A673 (cell line): ENCODE measurements around the gene TGM6. TPM values are rescaled to one million over a fixed set of nuclear protein-coding genes. Genes with fewer than 3 reads are reported as not detected.

Experiments
- BruUV-seq: library from RNA; stranded (reverse); fragments of 400-500 nt; replicated peaks from 2 replicates; lab custom pipeline; 2021; lab: Mats Ljungman, UMichigan
- CTCF ChIA-PET: fragments of 300-600 bp; sonication (Branson Sonifier 250); formaldehyde crosslinking; loops from one replicate; lab custom pipeline; 2022; ENCODE audit warnings: antibody characterized with exemption; lab: Charles Lee
- POLR2A ChIA-PET: fragments of 300-600 bp; sonication (Branson Sonifier 250); formaldehyde crosslinking; loops from one replicate; lab custom pipeline; 2022; ENCODE audit warnings: antibody characterized with exemption; ENCODE audit not compliant: low non-redundant PET; lab: Charles Lee
- DNase-seq: peaks from one replicate; pipeline ENCODE4 v3.0.0-alpha.2; 2015; ENCODE audit warnings: low spot score
- H3K27ac ChIP-seq: fragments of 200-600 bp; sonication (generic); 2 replicates; pipeline ENCODE4 v1.5.1; 2016; ENCODE audit warnings: mixed run types, low read depth, mild to moderate bottlenecking, mixed read lengths, antibody characterized with exemption, low read length; ENCODE audit not compliant: poor library complexity, severe bottlenecking
- H3K27me3 ChIP-seq: fragments of 200-600 bp; sonication (generic); replicated peaks from 2 replicates; pipeline ENCODE4 v1.6.1; 2017; ENCODE audit warnings: mixed run types, low read depth, mild to moderate bottlenecking, mixed read lengths, antibody characterized with exemption, low read length; ENCODE audit not compliant: insufficient read depth, poor library complexity
- H3K36me3 ChIP-seq: fragments of 200-600 bp; sonication (generic); 2 replicates; pipeline ENCODE4 v1.6.1; 2016; ENCODE audit warnings: mixed run types, mild to moderate bottlenecking, mixed read lengths, antibody characterized with exemption, low read length; ENCODE audit not compliant: insufficient read depth, poor library complexity, severe bottlenecking
- H3K4me1 ChIP-seq: fragments of 200-600 bp; sonication (generic); 2 replicates; pipeline ENCODE4 v1.6.1; 2017; ENCODE audit warnings: mixed run types, mild to moderate bottlenecking, mixed read lengths, antibody characterized with exemption, low read length; ENCODE audit not compliant: insufficient read depth, poor library complexity, severe bottlenecking
- H3K4me3 ChIP-seq: fragments of 200-600 bp; sonication (generic); 2 replicates; pipeline ENCODE4 v1.5.1; 2016; ENCODE audit warnings: low read depth, mixed run types, mild to moderate bottlenecking, mixed read lengths, low read length; ENCODE audit not compliant: poor library complexity, severe bottlenecking
- H3K9me3 ChIP-seq: fragments of 200-600 bp; sonication (generic); 2 replicates; pipeline ENCODE4 v1.6.1; 2016; ENCODE audit warnings: mixed run types, low read depth, mild to moderate bottlenecking, mixed read lengths, antibody characterized with exemption, low read length; ENCODE audit not compliant: poor library complexity, severe bottlenecking
- CTCF ChIP-seq: fragments of 300-800, 200-600 bp; sonication (generic); conservative IDR thresholded peaks from 2 replicates; pipeline ENCODE4 v1.5.1; 2017; ENCODE audit warnings: low read depth, mild to moderate bottlenecking, antibody characterized with exemption, low read length, moderate library complexity, mixed read lengths
- EZH2 ChIP-seq: fragments of 200-600 bp; sonication (generic); IDR thresholded peaks from 2 replicates; pipeline ENCODE4 v1.6.1; 2017; ENCODE audit warnings: borderline replicate concordance, low read depth, mild to moderate bottlenecking, mixed read lengths, antibody characterized with exemption, low read length; ENCODE audit not compliant: poor library complexity, severe bottlenecking
- intact Hi-C: fragments of 100-400 bp; cut with micrococcal nuclease; formaldehyde crosslinking; loops from one replicate; pipeline ENCODE4 v1.10.0; 2022; ENCODE audit not compliant: unreplicated experiment
- total RNA-seq: library from RNA; stranded (reverse); gene quantifications from 2 replicates; pipeline ENCODE4 v1.2.3, GENCODE V29; 2021

The TGM6 gene
- total RNA-seq, 1 experiment from 2014 or later, result not detected

DNA sequence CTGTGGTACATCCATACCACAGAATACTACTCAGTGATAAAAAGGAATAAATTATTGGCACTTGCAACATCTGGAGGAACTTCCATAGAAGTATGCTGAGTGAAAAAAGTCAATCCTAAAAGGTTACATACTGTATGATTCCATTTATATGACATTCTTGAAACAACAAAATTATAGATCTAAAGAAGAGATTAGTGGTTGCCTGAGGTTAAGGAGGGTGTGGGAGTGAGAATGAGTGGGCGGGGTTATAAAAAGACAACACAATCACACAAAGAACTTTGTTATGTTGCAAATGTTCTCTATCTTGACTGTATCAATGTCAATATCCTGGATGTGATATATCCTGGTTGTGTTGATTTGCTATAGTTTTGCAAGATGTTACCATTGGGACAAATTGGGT lies 68.7 kb downstream of the TGM6 start:
- no peak overlapping the region for H3K27ac ChIP-seq
- H3K4me1 ChIP-seq, result no peaks in the 10 kb centered on the region
- H3K36me3 ChIP-seq, result no peaks in the 10 kb centered on the region
- no peak for TF ChIP-seq CTCF
- no TSS peak for BruUV-seq
- ChIA-PET POLR2A (no interaction called here), CTCF (no interaction called here)
- DNase-seq, result no peak
- no peaks in the 10 kb centered on the region for H3K27me3 ChIP-seq
- intact Hi-C loops, result no loop called here
- H3K4me3 ChIP-seq, result no peak overlapping the region
- no peaks in the 10 kb centered on the region for H3K9me3 ChIP-seq

GRCh38 chr20:2451422-2451821 lies 70.7 kb downstream of the TGM6 start:
- no peaks in the 10 kb centered on the region for H3K9me3 ChIP-seq
- intact Hi-C loops, result loop anchor here (5.0 to 10.0 kb wide), 2 partner anchors 244 to 487 kb away; no protein-coding TSS in a partner anchor
- BruUV-seq, result no TSS peak
- no peaks in the 10 kb centered on the region for H3K36me3 ChIP-seq
- TF ChIP-seq EZH2 (no peak), CTCF (no peak)
- no peaks in the 10 kb centered on the region for H3K27me3 ChIP-seq
- no peak for DNase-seq
- no peak overlapping the region for H3K4me3 ChIP-seq
- no peaks in the 10 kb centered on the region for H3K4me1 ChIP-seq
- no peak overlapping the region for H3K27ac ChIP-seq
- POLR2A ChIA-PET, result no interaction called here
- CTCF ChIA-PET, result interaction anchor here (1.6 kb wide), 1 partner anchor 244 kb away, joined by 13 read pairs; no protein-coding TSS in a partner anchor

DNA sequence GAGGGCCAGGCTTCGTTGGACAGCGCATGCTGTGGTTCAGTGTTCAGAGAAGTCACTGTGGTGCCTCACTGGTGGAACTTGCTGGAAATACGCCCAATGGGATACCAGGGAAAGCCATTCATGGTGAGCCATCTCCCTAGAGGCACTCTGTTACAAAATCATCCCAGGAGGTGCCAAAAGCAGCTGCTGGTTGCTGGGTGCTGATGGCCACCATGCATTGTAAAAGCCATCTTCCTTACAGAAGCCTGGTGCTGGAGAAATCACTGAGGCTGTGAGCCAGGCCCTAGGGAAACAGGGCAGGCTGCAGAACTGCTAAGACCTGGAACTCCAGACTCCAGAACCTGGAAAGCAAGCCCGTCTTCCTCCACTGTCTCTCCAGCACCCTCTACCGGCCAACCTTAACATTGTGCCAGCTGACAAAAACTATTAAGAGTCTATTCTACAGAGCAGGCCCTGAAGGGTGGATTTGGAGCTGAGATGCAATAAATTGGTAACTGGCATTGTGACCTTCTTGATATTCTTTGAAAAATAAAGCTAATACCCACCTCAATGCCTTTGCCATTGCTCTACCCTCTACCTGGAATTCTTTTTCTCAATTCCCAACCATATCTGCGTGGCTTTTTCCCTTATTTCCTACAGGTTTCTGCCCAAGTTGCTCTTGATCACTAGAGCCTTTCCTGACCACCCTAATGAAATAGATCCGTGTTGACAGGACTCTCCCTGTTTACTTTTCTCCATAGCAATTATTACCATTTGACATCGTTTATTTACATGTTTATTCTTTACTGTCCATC lies 71.4 kb downstream of the TGM6 start:
- H3K27me3 ChIP-seq, result no peaks in the 10 kb centered on the region
- POLR2A ChIA-PET, result no interaction called here
- H3K9me3 ChIP-seq, result no peaks in the 10 kb centered on the region
- no peaks in the 10 kb centered on the region for H3K4me1 ChIP-seq
- BruUV-seq, result no TSS peak
- DNase-seq, result peak; percentile 85
- intact Hi-C loops, result loop anchor here (2.0 to 10.0 kb wide), 3 partner anchors 245 to 687 kb away; no protein-coding TSS in a partner anchor
- CTCF ChIA-PET, result interaction anchor here (0.7 to 1.6 kb wide), 5 partner anchors 9 to 245 kb away, joined by 3 to 13 read pairs (median 3); no protein-coding TSS in a partner anchor
- H3K36me3 ChIP-seq, result no peaks in the 10 kb centered on the region
- H3K27ac ChIP-seq, result no peak overlapping the region
- TF ChIP-seq EZH2 (no peak), CTCF (peak; percentile 92)
- no peak overlapping the region for H3K4me3 ChIP-seq
